Small intestine (tissue), 7 donors: ENCODE results near the gene CEACAM20. TPM values are rescaled to one million over a fixed set of nuclear protein-coding genes. Genes with fewer than 3 reads are reported as not detected.
"Not testable (repeated sequence)": the region's sequence is repeated elsewhere in the genome, so short reads cannot be mapped to it uniquely, and the experiment has no call there.

Experiments
- DNase-seq, 2 donors: peaks; one replicate each; pipeline versions ENCODE4 v3.0.0 to v3.0.0-alpha.2; 2013
- FAIRE-seq: peaks from 2 replicates; lab custom pipeline; 2012; peaks lifted over from hg19 to GRCh38; lab: Jason Lieb, UNC
- H3K27ac ChIP-seq, 3 donors: one replicate each; pipeline ENCODE4 v1.5.1; 2013; ENCODE audit warnings: low read length in 2 of 3, mild to moderate bottlenecking in 2 of 3, control low read depth in 1 of 3, inconsistent platforms in 1 of 3, low read depth in 1 of 3, moderate library complexity in 1 of 3
- H3K27me3 ChIP-seq, 3 donors: one replicate each; pipeline ENCODE4 v1.6.1; 2013; ENCODE audit warnings: low read length in 3 of 3, inconsistent platforms in 1 of 3; ENCODE audit not compliant: control insufficient read depth in 3 of 3, insufficient read depth in 3 of 3
- H3K36me3 ChIP-seq, 3 donors: one replicate each; pipeline ENCODE4 v1.6.1; 2013; ENCODE audit warnings: low read length in 3 of 3, inconsistent platforms in 1 of 3, low read depth in 1 of 3, mild to moderate bottlenecking in 1 of 3, moderate library complexity in 1 of 3; ENCODE audit not compliant: control insufficient read depth in 3 of 3, insufficient read depth in 2 of 3
- H3K4me1 ChIP-seq, 3 donors: one replicate each; pipeline ENCODE4 v1.6.1; 2013; ENCODE audit warnings: low read length in 2 of 3, inconsistent platforms in 1 of 3, low read depth in 1 of 3, mild to moderate bottlenecking in 1 of 3, moderate library complexity in 1 of 3; ENCODE audit not compliant: control insufficient read depth in 3 of 3, insufficient read depth in 2 of 3
- H3K4me3 ChIP-seq, 3 donors: one replicate each; pipeline ENCODE4 v1.5.1; 2013; ENCODE audit warnings: low read length in 3 of 3, control low read depth in 1 of 3, inconsistent platforms in 1 of 3, low read depth in 1 of 3, mild to moderate bottlenecking in 1 of 3, moderate library complexity in 1 of 3
- H3K9me3 ChIP-seq, 2 donors: one replicate each; pipeline ENCODE4 v1.6.1; 2013; ENCODE audit warnings: low read depth in 1 of 2, low read length in 1 of 2; ENCODE audit not compliant: control insufficient read depth in 2 of 2, insufficient read depth in 1 of 2
- WGBS, 3 donors: extraction: QIAGEN DNeasy Blood & Tissue Kit; methylation state at CpG; one replicate each; pipeline ENCODE4 v1.1.7; 2013; 5-methylcytosine and 5-hydroxymethylcytosine counted together
- polyA plus RNA-seq, 4 donors: library from polyadenylated mRNA; stranded (reverse) in 3 of 4; unstranded in 1 of 4; fragments of 200-250 nt in 3 of 4; fragments of 120-200 nt in 1 of 4; gene quantifications; one replicate each; pipeline versions ENCODE4 v1.2.1 to v1.2.3, GENCODE V29; 2013
- donor health status: healthy with polysubstance abuse.
- donor health status: control.
- donor health status: control.
- donor health status: Bipolar disorder and iron deficiency.
- donor health status: healthy.

Gene CEACAM20
- polyA plus RNA-seq, 4 donors = 0.19 to 28.4 (median 10.6) TPM

DNA sequence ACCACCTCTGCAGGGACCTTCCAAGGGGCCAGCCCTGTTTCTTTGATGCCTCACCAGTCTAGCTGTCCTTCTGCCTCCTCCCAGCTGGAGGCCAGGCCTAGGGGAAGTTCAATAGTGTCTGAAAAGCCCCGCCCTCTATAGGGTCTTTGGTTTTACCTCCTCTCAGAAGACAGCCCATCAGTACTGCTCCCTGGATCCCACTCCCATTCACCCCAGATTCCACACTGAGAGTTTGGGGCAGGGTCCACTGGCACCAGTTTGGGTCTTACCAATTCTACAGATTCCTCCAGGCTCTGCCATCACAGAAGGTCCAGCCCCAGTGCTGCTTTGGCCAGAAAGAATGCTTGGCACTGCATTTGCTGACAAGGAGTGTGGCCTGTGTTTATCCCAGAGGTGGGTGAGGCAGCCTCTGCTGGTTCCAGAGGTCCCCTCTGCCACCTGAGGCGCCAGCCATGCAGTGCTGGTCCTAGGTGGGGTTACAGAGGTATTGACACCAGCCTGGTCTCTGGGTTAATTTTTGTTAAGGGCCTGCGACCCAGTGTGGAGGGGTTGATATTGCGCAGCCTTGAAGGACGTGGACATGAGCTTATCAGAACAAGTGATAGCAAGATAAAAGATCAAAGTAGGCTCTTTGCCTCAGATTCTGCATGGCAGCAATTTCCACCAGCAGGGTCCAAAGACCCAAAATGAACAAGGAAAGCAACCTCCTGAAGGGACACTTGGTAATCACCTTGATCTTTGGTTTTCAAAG, 42.5 kb upstream of the CEACAM20 start:
- H3K27ac ChIP-seq = peak overlapping the region in 1 of 3 donors; percentile 1
- H3K9me3 ChIP-seq = no peaks in the 10 kb centered on the region
- 48 to 67% (median 67%) methylated on average over 5 of the region's 5 CpGs for WGBS, 3 donors
- H3K4me3 ChIP-seq = no peak overlapping the region
- no peaks in the 10 kb centered on the region for H3K27me3 ChIP-seq
- no peak for FAIRE-seq
- H3K36me3 ChIP-seq = no peaks in the 10 kb centered on the region
- H3K4me1 ChIP-seq = peaks cover 0 to 29% (median 0%) of the 10 kb centered on the region in 3 donors
- peak in 1 of 2 donors; percentile 45 for DNase-seq

DNA sequence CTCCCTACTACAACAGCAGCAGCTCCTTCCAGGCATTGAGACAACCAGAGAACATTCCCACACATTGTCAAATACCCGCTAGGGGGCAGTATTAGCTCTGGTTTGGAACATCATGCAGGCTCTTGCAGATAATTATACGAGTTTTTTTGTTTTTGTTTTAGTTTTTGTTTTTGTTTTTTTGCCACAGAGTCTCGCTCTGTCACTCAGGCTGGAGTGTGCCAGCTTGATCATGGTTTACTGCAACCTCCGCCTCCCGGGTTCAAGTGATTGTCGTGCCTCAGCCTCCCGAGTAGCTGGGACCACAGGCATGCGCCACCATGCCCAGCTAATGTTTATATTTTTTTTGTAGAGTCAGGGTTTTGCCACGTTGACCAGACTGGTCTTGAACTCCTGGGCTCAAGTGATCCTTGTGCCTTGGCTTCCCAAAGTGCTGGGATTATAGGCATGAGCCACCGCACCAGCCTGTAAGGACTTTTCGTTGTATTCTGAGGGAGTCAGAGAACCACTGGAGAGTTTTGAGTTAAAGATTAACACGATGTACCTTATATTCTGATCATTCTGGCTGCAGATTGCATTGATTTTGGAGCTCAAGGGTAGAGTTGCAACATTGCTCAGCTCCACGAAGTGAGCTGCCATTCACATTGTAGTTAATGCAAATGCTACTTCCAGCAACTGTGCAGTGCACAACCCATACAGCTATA, 41.7 kb upstream of the CEACAM20 start:
- peak overlapping the region in 2 of 3 donors; percentile 7 to 14 for H3K4me3 ChIP-seq
- H3K4me1 ChIP-seq = peaks cover 0 to 29% (median 0%) of the 10 kb centered on the region in 3 donors
- no peak overlapping the region for H3K27ac ChIP-seq
- 15 to 39% (median 25%) methylated on average over 13 of the region's 13 CpGs for WGBS, 3 donors
- no peak for FAIRE-seq
- H3K27me3 ChIP-seq = no peaks in the 10 kb centered on the region
- no peaks in the 10 kb centered on the region for H3K9me3 ChIP-seq
- peak; percentile 88 to 92 for DNase-seq
- H3K36me3 ChIP-seq = no peaks in the 10 kb centered on the region

DNA sequence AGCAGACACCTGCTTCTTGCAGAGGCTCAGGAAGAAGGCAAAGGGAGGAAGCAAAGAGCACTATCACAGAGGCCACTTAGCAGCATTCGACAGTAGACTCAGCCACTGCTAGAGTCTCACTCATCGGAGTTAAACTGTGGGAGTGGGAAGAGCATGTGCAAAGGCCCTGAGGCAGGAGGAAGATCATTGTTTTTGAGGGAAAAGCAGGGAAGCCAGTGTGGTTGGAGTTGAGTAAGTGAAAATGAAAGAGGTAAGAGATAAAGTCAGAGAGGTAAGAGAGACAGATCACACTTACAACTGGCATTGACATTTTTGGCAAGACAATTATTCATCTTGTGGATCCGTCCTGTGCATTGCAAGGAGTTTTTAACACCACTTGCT, 41.1 kb upstream of the CEACAM20 start:
- no peaks in the 10 kb centered on the region for H3K27me3 ChIP-seq
- FAIRE-seq (no peak), DNase-seq (no peak)
- no peak overlapping the region for H3K27ac ChIP-seq
- H3K36me3 ChIP-seq = no peaks in the 10 kb centered on the region
- H3K4me3 ChIP-seq = no peak overlapping the region
- whole genome bisulfite sequencing, 3 donors = 34 to 48% (median 45%) methylated on average over 3 of the region's 3 CpGs
- H3K9me3 ChIP-seq = no peaks in the 10 kb centered on the region
- peaks cover 0 to 29% (median 0%) of the 10 kb centered on the region in 3 donors for H3K4me1 ChIP-seq

DNA sequence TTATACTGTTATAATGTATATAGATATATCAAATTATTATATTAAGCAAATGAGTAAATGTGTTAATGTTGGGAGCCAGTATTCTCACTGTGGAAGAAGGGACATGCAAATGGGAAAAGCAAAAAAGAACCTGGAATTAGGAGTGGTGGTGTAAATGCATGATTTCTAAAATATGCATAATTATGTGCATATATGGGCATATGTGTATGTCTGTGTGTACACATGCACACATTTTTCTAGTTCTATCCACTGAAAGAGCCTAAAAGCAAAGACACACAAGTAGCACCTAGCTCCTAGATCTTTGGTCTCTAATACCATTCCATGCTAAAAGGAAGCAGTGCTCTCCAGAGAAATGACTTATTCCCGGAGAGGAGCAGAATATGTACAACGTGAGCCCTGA, 38.3 kb upstream of the CEACAM20 start:
- peaks cover 0 to 16% (median 0%) of the 10 kb centered on the region in 3 donors for H3K4me1 ChIP-seq
- H3K9me3 ChIP-seq = no peaks in the 10 kb centered on the region
- no peak for FAIRE-seq
- H3K27ac ChIP-seq = no peak overlapping the region
- H3K27me3 ChIP-seq = no peaks in the 10 kb centered on the region
- no peak for DNase-seq
- WGBS, 3 donors = 73 to 81% (median 76%) methylated on average over 2 of the region's 2 CpGs
- no peak overlapping the region for H3K4me3 ChIP-seq
- no peaks in the 10 kb centered on the region for H3K36me3 ChIP-seq

DNA sequence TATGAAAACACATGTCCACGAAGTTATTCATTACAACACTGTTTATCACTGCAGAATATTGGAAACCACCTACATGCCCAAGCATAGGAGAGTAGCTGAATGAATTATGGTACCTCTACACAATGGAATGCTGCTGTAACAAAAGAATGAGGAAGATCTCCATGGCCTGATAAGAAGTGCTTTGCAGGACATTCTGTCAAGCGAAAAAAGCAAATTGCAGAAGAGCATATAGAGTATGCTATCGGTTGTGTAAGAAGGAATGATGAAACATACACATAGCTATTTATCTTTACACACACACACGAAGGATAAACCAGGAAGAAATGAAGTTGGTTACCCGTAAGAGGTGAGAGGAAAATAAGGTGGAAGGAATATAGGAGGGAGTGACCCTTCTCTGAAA, 37.5 kb upstream of the CEACAM20 start:
- peaks cover 0 to 9% (median 0%) of the 10 kb centered on the region in 3 donors for H3K4me1 ChIP-seq
- H3K27me3 ChIP-seq = no peaks in the 10 kb centered on the region
- H3K9me3 ChIP-seq = no peaks in the 10 kb centered on the region
- H3K4me3 ChIP-seq = no peak overlapping the region
- 49 to 53% (median 51%) methylated on average over 5 of the region's 5 CpGs for WGBS, 3 donors
- FAIRE-seq (no peak), DNase-seq (no peak)
- no peak overlapping the region for H3K27ac ChIP-seq
- H3K36me3 ChIP-seq = no peaks in the 10 kb centered on the region

DNA sequence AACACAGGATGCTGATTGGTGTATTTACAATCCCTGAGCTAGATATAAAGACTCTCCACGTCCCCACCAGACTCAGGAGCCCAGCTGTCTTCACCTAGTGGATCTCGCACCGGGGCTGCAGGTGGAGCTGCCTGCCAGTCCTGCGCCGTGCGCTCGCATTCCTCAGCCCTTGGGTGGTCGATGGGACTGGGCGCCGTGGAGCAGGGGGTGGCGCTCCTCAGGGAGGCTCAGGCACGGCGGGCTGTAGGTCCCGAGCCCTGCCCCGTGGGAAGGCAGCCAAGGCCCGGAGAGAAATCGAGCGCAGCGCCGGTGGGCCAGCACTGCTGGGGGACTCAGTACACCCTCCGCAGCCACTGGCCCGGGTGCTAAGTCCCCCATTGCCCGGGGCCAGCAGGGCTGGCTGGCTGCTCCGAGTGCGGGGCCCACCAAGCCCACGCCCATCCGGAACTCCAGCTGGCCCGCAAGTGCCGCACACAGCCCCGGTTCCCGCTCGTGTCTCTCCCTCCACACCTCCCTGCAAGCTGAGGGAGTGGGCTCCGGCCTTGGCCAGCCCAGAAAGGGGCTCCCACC, 33.7 kb upstream of the CEACAM20 start:
- not testable (repeated sequence) for FAIRE-seq

DNA sequence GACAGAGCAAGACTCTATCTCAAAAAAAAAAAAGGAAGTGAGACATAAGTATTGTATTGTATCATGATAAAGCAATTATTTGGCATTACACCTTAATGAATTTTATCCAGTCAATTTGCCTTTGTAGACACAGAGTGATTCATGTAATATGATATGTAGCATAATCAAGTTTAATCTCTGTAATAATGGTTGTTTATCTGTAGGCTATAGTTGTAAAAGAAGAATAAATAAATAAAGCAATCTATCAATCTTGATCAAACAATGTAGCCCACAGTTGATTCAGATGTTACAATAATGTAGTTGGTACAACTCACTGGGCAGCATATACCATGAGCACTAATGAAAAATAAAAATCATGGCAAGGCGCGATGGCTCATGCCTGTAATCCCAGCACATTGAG, 28.5 kb upstream of the CEACAM20 start:
- no peak overlapping the region for H3K4me3 ChIP-seq
- DNase-seq = peak in 1 of 2 donors; percentile 48
- H3K27ac ChIP-seq = no peak overlapping the region
- WGBS, 3 donors = 16 to 79% (median 64%) methylated on average over 2 of the region's 2 CpGs
- H3K9me3 ChIP-seq = no peaks in the 10 kb centered on the region
- no peaks in the 10 kb centered on the region for H3K36me3 ChIP-seq
- no peak for FAIRE-seq
- H3K4me1 ChIP-seq = peaks cover 0 to 2% (median 0%) of the 10 kb centered on the region in 3 donors
- H3K27me3 ChIP-seq = no peaks in the 10 kb centered on the region

More for the DNA sequence above, 33.7 kb upstream of the CEACAM20 start:
- H3K27me3 ChIP-seq, DNase-seq, H3K4me1 ChIP-seq, H3K4me3 ChIP-seq, H3K36me3 ChIP-seq, H3K9me3 ChIP-seq, H3K27ac ChIP-seq: not testable (repeated sequence)
- WGBS, 3 donors = 92 to 93% (median 93%) methylated on average over 18 to 33 of the region's 33 CpGs

DNA sequence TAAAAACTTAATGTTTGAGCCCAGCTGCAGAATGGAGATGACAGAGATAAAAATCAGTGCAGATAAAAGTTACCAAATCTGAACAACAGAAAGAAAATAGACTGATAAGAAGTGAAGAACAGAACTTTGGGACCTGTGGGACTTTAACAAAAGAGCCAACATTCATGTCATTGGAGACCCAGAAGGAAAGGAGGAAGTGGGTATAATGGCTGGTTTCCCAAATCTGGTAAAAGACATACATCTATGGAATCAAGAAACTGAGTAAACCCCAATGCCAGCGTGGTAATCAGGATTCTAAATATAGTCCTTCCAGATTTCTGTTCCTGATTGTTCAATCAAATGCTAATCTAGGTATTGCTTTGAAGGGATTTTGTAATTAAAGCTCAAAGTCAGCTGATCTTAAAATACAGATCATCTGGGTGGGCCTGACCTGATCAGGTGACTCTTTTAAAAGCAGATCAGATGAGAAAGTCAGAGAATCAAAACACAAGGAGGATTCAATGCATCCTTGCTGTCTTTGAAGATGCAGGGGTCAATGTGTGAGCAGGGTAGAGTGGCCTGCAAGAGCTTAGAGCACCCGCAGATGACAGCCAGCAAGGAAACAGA, 25.3 kb upstream of the CEACAM20 start:
- FAIRE-seq (no peak), DNase-seq (no peak)
- Histone ChIP-seq H3K36me3 (no peaks in the 10 kb centered on the region), H3K4me3 (no peak overlapping the region), H3K27me3 (no peaks in the 10 kb centered on the region), H3K27ac (no peak overlapping the region), H3K4me1 (peaks cover 0 to 2% (median 0%) of the 10 kb centered on the region in 3 donors), H3K9me3 (no peaks in the 10 kb centered on the region)
- 67 to 73% (median 72%) methylated on average over 2 of the region's 2 CpGs for WGBS, 3 donors
